Activated T-helper 1 cell treated with anti-CD3 and anti-CD28 coated beads, Interleukin-2, amount 50 U/mL, for 16 hours (primary cell): ENCODE results near the gene ARF5.

ENCODE experiments used
- DNase-seq, 2 donors: peaks; one replicate each; pipeline ENCODE4 v3.0.0-alpha.2; 2020; ENCODE audit warnings: low read depth in 1 of 2, low spot score in 1 of 2

Gene ARF5

DNA sequence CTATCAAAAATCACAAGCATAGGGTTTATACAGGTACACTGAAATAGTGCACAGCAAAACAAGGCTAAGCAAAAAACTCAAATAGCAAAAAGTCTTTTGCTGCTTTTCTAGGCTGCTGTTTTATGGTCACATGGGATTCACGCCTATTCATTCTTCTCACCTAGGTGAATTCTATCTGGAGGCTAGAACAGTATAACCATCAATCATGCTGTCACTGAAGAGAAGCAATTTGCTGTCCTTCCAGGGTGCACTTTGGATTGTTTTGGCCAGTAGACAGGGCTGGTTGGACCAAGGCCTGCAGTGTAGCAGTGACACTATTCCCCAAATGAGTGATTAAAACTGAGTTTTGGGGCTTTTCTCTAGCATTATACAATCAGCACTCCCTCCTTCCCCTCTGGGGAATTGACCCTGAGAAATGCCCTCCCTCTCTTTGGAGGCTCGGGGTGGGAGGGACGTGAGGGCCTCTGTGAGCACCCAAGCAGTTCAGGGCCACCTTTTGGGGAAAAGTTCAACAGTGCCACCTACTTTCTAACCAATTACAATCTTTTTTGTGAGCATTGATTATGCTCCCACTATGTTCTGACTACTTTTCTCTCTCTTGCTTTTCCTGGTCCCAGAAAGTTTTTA is 47.6 kb downstream of the ARF5 start:
- no peak for DNase-seq

- no peak for DNase-seq
These were observed 50.0 kb downstream of the ARF5 start for GRCh38 chr7:127638197-127638596.
